OCI-LY3 (cell line): Measurements from ENCODE around the gene CDS2.
"Not testable (repeated sequence)": the region's sequence is repeated elsewhere in the genome, so short reads cannot be mapped to it uniquely, and the experiment has no call there.

Source experiments
- H2AFZ ChIP-seq: fragments of 200-600, 300-600 bp; shearing (Covaris generic); 2 replicates; pipeline ENCODE4 v1.6.0; 2014; ENCODE audit warnings: antibody characterized with exemption, low read depth, low read length
- H3K27ac ChIP-seq: fragments of 200-600, 300-600 bp; sonication (generic); 2 replicates; pipeline ENCODE4 v1.5.1; 2014; ENCODE audit warnings: mild to moderate bottlenecking, low read length, moderate library complexity, mixed read lengths
- H3K27me3 ChIP-seq: fragments of 200-600, 300-600 bp; sonication (generic); 2 replicates; pipeline ENCODE4 v1.6.1; 2014; ENCODE audit warnings: low read depth, low read length, mixed read lengths
- H3K36me3 ChIP-seq: fragments of 200-600, 300-600 bp; sonication (generic); replicated peaks from 2 replicates; pipeline ENCODE3; 2014; ENCODE audit warnings: low read depth, low read length, mixed read lengths
- H3K4me1 ChIP-seq: fragments of 300-600, 200-600 bp; sonication (generic); 2 replicates; pipeline ENCODE4 v1.6.1; 2014; ENCODE audit warnings: low read length, mixed read lengths
- H3K4me2 ChIP-seq: fragments of 200-600, 300-600 bp; sonication (generic); 2 replicates; pipeline ENCODE4 v1.6.1; 2014; ENCODE audit warnings: low read length, mixed read lengths
- H3K4me3 ChIP-seq: fragments of 300-600, 200-600 bp; sonication (generic); 2 replicates; pipeline ENCODE4 v1.5.1; 2014; ENCODE audit warnings: antibody characterized with exemption, mild to moderate bottlenecking, low read length, moderate library complexity
- H3K79me2 ChIP-seq: fragments of 300-600, 200-600 bp; shearing (Covaris generic); 2 replicates; pipeline ENCODE4 v1.6.1; 2014; ENCODE audit warnings: mild to moderate bottlenecking, low read length, mixed read lengths
- H3K9ac ChIP-seq: fragments of 300-600, 200-600 bp; shearing (Covaris generic); 2 replicates; pipeline ENCODE4 v1.6.0; 2014; ENCODE audit warnings: mild to moderate bottlenecking, low read length, moderate library complexity
- H3K9me3 ChIP-seq: fragments of 200-600, 300-600 bp; shearing (Covaris generic); 2 replicates; pipeline ENCODE4 v1.6.1; 2014; ENCODE audit warnings: low read length, mixed read lengths; ENCODE audit not compliant: insufficient read depth
- H4K20me1 ChIP-seq: fragments of 200-600, 300-600 bp; sonication (generic); 2 replicates; pipeline ENCODE4 v1.6.1; 2016; ENCODE audit warnings: low read length, mixed read lengths; ENCODE audit not compliant: insufficient read depth
- EZH2phosphoT487 ChIP-seq: fragments of 200-600 bp; shearing (Covaris generic); IDR thresholded peaks from 2 replicates; pipeline ENCODE4 v1.6.1; 2018; ENCODE audit warnings: antibody characterized with exemption, mixed run types, low read depth
- TF ChIP-seq, protein P1 (sequence below): fragments of 200-600, 300-600 bp; sonication (generic); IDR thresholded peaks from 2 replicates; pipeline ENCODE4 v1.5.1; 2014; ENCODE audit warnings: antibody characterized with exemption, low read length, low read depth

Gene CDS2

GRCh38 chr20:5092765-5093339 is 34.0 kb upstream of the CDS2 start:
- Histone ChIP-seq H3K9ac (no peak overlapping the region), H3K36me3 (peaks cover 11% of the 10 kb centered on the region), H3K27me3 (no peaks in the 10 kb centered on the region), H3K4me2 (peak overlapping the region; percentile 19), H3K79me2 (no peaks in the 10 kb centered on the region), H2AFZ (no peak overlapping the region), H3K4me1 (peaks cover 21% of the 10 kb centered on the region), H3K4me3 (no peak overlapping the region), H3K27ac (no peak overlapping the region), H4K20me1 (no peaks in the 10 kb centered on the region), H3K9me3 (no peaks in the 10 kb centered on the region)
- TF ChIP-seq, protein P1, sequence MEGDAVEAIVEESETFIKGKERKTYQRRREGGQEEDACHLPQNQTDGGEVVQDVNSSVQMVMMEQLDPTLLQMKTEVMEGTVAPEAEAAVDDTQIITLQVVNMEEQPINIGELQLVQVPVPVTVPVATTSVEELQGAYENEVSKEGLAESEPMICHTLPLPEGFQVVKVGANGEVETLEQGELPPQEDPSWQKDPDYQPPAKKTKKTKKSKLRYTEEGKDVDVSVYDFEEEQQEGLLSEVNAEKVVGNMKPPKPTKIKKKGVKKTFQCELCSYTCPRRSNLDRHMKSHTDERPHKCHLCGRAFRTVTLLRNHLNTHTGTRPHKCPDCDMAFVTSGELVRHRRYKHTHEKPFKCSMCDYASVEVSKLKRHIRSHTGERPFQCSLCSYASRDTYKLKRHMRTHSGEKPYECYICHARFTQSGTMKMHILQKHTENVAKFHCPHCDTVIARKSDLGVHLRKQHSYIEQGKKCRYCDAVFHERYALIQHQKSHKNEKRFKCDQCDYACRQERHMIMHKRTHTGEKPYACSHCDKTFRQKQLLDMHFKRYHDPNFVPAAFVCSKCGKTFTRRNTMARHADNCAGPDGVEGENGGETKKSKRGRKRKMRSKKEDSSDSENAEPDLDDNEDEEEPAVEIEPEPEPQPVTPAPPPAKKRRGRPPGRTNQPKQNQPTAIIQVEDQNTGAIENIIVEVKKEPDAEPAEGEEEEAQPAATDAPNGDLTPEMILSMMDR: no peak
- no peak for TF ChIP-seq EZH2phosphoT487

DNA sequence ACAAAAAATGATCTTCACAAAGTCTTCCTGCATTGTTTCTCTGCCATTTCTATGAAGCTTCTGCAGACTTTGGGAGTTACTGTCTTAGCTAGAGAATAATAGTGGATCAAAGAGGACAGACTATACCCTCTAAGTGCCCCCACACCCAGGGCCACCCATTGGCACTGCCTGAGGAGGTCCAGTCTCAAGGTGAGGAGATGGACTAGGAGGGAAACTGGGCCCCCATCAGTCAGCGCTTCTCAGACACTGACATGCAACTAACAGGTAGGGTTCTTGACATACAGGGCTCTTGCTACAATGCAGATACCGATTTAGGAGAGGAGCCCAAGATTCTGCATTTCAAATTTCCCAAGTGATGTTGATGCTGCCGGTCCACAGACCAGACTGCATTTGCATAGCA is 31.4 kb upstream of the CDS2 start:
- Histone ChIP-seq H4K20me1 (no peaks in the 10 kb centered on the region), H3K79me2 (no peaks in the 10 kb centered on the region), H3K4me3 (no peak overlapping the region), H3K36me3 (peaks cover 22% of the 10 kb centered on the region), H3K9me3 (no peaks in the 10 kb centered on the region), H3K27ac (no peak overlapping the region), H3K27me3 (no peaks in the 10 kb centered on the region), H3K4me1 (peaks cover 10% of the 10 kb centered on the region), H2AFZ (no peak overlapping the region), H3K9ac (no peak overlapping the region), H3K4me2 (no peak overlapping the region)
- TF ChIP-seq EZH2phosphoT487: no peak
- TF ChIP-seq, protein P1: no peak

GRCh38 chr20:5095931-5096330 is 30.9 kb upstream of the CDS2 start:
- no peaks in the 10 kb centered on the region for H3K9me3 ChIP-seq

DNA sequence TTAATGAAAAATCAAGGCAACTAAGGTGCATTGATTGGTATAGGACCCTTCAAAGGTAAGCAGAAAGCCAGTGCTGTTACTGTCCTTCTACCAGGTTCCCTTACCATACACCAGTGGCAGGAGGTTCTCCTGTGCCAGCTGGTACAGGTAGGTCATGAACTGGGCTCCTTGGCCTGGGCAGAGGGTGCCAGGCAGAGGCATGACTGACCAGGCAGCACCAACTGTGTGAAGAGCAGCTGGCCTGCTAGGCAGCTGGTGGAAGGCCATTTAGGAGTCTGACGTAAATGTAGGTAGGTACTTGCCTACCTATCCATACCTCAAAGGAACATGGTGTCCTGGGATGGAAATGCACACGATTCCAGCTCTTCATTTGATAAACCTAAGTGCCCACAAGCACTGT is 30.3 kb upstream of the CDS2 start:
- H3K79me2 ChIP-seq: no peaks in the 10 kb centered on the region
- no peaks in the 10 kb centered on the region for H3K9me3 ChIP-seq
- H3K27ac ChIP-seq: no peak overlapping the region
- no peak overlapping the region for H3K4me2 ChIP-seq
- H3K27me3 ChIP-seq: no peaks in the 10 kb centered on the region
- TF ChIP-seq, protein P1: no peak
- no peak for TF ChIP-seq EZH2phosphoT487
- no peak overlapping the region for H2AFZ ChIP-seq
- no peak overlapping the region for H3K4me3 ChIP-seq
- H3K4me1 ChIP-seq: peaks cover 7% of the 10 kb centered on the region
- no peak overlapping the region for H3K9ac ChIP-seq
- H4K20me1 ChIP-seq: no peaks in the 10 kb centered on the region
- peaks cover 26% of the 10 kb centered on the region for H3K36me3 ChIP-seq

More at GRCh38 chr20:5095931-5096330, 30.9 kb upstream of the CDS2 start:
- no peak overlapping the region for H3K4me2 ChIP-seq
- no peaks in the 10 kb centered on the region for H4K20me1 ChIP-seq
- no peaks in the 10 kb centered on the region for H3K79me2 ChIP-seq
- no peak overlapping the region for H3K4me3 ChIP-seq
- no peak overlapping the region for H3K27ac ChIP-seq
- no peaks in the 10 kb centered on the region for H3K27me3 ChIP-seq
- TF ChIP-seq, protein P1: no peak
- TF ChIP-seq EZH2phosphoT487: no peak
- no peak overlapping the region for H3K9ac ChIP-seq
- H3K4me1 ChIP-seq: peaks cover 7% of the 10 kb centered on the region
- no peak overlapping the region for H2AFZ ChIP-seq
- H3K36me3 ChIP-seq: peaks cover 23% of the 10 kb centered on the region

DNA sequence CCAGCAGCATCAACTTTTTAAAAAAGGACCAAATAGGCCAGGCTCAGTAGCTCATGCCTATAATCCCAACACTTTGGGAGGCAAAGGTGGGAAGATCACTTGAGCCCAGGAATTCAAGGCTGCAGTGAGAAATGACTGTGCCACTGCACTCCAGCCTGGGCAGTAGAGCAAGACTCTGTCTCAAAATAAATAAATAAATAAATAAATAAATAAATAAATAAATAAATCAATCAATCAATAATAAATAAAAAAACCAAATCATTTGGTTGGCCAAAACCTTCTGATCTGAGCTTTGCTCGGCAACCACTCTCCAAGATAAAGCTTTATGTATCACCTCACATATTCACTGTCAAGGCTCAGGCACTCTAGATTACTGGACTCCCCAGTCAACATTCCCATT is 27.8 kb upstream of the CDS2 start:
- H3K79me2 ChIP-seq, H3K9me3 ChIP-seq, H4K20me1 ChIP-seq, H3K27ac ChIP-seq, H3K27me3 ChIP-seq, H3K9ac ChIP-seq, H3K4me3 ChIP-seq, H3K4me1 ChIP-seq, H2AFZ ChIP-seq, H3K4me2 ChIP-seq: not testable (repeated sequence)
- peaks cover 41% of the 10 kb centered on the region for H3K36me3 ChIP-seq

- not testable (repeated sequence) for H3K4me1 ChIP-seq, H2AFZ ChIP-seq, H4K20me1 ChIP-seq, H3K9ac ChIP-seq, H3K27ac ChIP-seq, H3K9me3 ChIP-seq, H3K27me3 ChIP-seq, H3K79me2 ChIP-seq, H3K4me2 ChIP-seq, H3K4me3 ChIP-seq
- peaks cover 50% of the 10 kb centered on the region for H3K36me3 ChIP-seq
Observed at GRCh38 chr20:5099909-5100308, 26.9 kb upstream of the CDS2 start.
